Neuronal stem cell (in vitro differentiated cells): ENCODE results near the gene GRID1.

Experiments
- DNase-seq: peaks from one replicate; pipeline ENCODE4 v3.0.0-alpha.2; 2013; ENCODE audit warnings: low spot score
- H2AFZ ChIP-seq: one replicate; pipeline ENCODE4 v1.6.1; 2013; ENCODE audit warnings: mild to moderate bottlenecking, low read length, inconsistent platforms
- H2AK5ac ChIP-seq: 2 replicates; pipeline ENCODE4 v1.6.1; 2013; ENCODE audit warnings: low read depth, mild to moderate bottlenecking, inconsistent platforms, low read length, moderate library complexity, mixed read lengths
- H2BK120ac ChIP-seq: 2 replicates; pipeline ENCODE4 v1.6.1; 2013; ENCODE audit warnings: low read depth, mild to moderate bottlenecking, inconsistent platforms, low read length, moderate library complexity, mixed read lengths
- H2BK12ac ChIP-seq: one replicate; pipeline ENCODE4 v1.6.1; 2013; ENCODE audit warnings: low read length, inconsistent platforms
- H2BK15ac ChIP-seq: 2 replicates; pipeline ENCODE4 v1.6.1; 2013; ENCODE audit warnings: mild to moderate bottlenecking, low read length, inconsistent platforms, mixed read lengths
- H2BK5ac ChIP-seq: one replicate; pipeline ENCODE4 v1.6.1; 2013; ENCODE audit warnings: inconsistent platforms, mild to moderate bottlenecking, low read length, moderate library complexity
- H3K14ac ChIP-seq: one replicate; pipeline ENCODE4 v1.6.1; 2013; ENCODE audit warnings: low read length, inconsistent platforms
- H3K18ac ChIP-seq: 2 replicates; pipeline ENCODE4 v1.6.1; 2013; ENCODE audit warnings: low read length, inconsistent platforms
- H3K23ac ChIP-seq: 2 replicates; pipeline ENCODE4 v1.6.1; 2013; ENCODE audit warnings: low read depth, mild to moderate bottlenecking, mixed read lengths, low read length, inconsistent platforms; ENCODE audit not compliant: poor library complexity
- H3K27ac ChIP-seq: replicated peaks from 3 replicates; pipeline ENCODE4 v1.5.1; 2013; ENCODE audit warnings: low read length, inconsistent platforms
- H3K27me3 ChIP-seq, 3 experiments: 2 replicates each; pipeline ENCODE4 v1.6.1; 2013; ENCODE audit warnings: low read length in 3 of 3, mild to moderate bottlenecking in 2 of 3, inconsistent platforms in 1 of 3, low read depth in 1 of 3, mixed read lengths in 1 of 3, moderate library complexity in 1 of 3; ENCODE audit not compliant: control insufficient read depth in 3 of 3, insufficient read depth in 3 of 3
- H3K36me3 ChIP-seq, 2 donors: replicated peaks in 1 of 2; 2 replicates each; pipeline ENCODE4 v1.6.1; 2013; ENCODE audit warnings: low read length in 2 of 2; ENCODE audit not compliant: control insufficient read depth in 2 of 2, insufficient read depth in 2 of 2
- H3K4ac ChIP-seq: 2 replicates; pipeline ENCODE4 v1.6.1; 2013; ENCODE audit warnings: inconsistent platforms, mild to moderate bottlenecking, low read length, moderate library complexity
- H3K4me1 ChIP-seq, 2 donors: 1 replicate in 1 of 2; 2 replicates in 1 of 2; pipeline ENCODE4 v1.6.1; 2013; ENCODE audit warnings: low read length in 2 of 2, low read depth in 1 of 2; ENCODE audit not compliant: control insufficient read depth in 2 of 2, insufficient read depth in 1 of 2
- H3K4me2 ChIP-seq: one replicate; pipeline ENCODE4 v1.6.1; 2013; ENCODE audit warnings: mild to moderate bottlenecking, low read length, inconsistent platforms; ENCODE audit not compliant: insufficient read depth, poor library complexity, severe bottlenecking
- H3K4me3 ChIP-seq, 2 donors: 2 replicates each; pipeline ENCODE4 v1.5.1; 2013; ENCODE audit warnings: low read length in 2 of 2, mild to moderate bottlenecking in 2 of 2, inconsistent platforms in 1 of 2, moderate library complexity in 1 of 2
- H3K79me1 ChIP-seq: one replicate; pipeline ENCODE4 v1.6.1; 2013; ENCODE audit warnings: low read depth, mild to moderate bottlenecking, inconsistent platforms, low read length, moderate library complexity
- H3K9ac ChIP-seq: one replicate; pipeline ENCODE4 v1.6.1; 2013; ENCODE audit warnings: mild to moderate bottlenecking, low read depth, low read length, inconsistent platforms; ENCODE audit not compliant: poor library complexity
- H3K9me3 ChIP-seq, 2 donors: replicated peaks in 1 of 2; 2 replicates each; pipeline versions ENCODE3 to v1.6.1; 2013; ENCODE audit warnings: low read length in 2 of 2, mild to moderate bottlenecking in 2 of 2, inconsistent platforms in 1 of 2, low read depth in 1 of 2, mixed read lengths in 1 of 2, moderate library complexity in 1 of 2; ENCODE audit not compliant: control insufficient read depth in 2 of 2, insufficient read depth in 1 of 2
- H4K8ac ChIP-seq: one replicate; pipeline ENCODE4 v1.6.1; 2013; ENCODE audit warnings: low read depth, mild to moderate bottlenecking, inconsistent platforms, low read length, moderate library complexity
- H4K91ac ChIP-seq: one replicate; pipeline ENCODE4 v1.6.1; 2013; ENCODE audit warnings: low read length, low read depth, mild to moderate bottlenecking, inconsistent platforms; ENCODE audit not compliant: poor library complexity
- WGBS, 2 donors: extraction: QIAGEN DNeasy Blood & Tissue Kit; methylation state at CpG; one replicate each; pipeline ENCODE4 v1.1.7; 2013; ENCODE audit warnings: missing lambda C conversion rate in 2 of 2, mixed read lengths in 1 of 2; ENCODE audit not compliant: insufficient read length in 2 of 2, insufficient replicate concordance in 1 of 2; ENCODE audit errors: extremely low coverage in 2 of 2; 5-methylcytosine and 5-hydroxymethylcytosine counted together

The GRID1 gene

DNA sequence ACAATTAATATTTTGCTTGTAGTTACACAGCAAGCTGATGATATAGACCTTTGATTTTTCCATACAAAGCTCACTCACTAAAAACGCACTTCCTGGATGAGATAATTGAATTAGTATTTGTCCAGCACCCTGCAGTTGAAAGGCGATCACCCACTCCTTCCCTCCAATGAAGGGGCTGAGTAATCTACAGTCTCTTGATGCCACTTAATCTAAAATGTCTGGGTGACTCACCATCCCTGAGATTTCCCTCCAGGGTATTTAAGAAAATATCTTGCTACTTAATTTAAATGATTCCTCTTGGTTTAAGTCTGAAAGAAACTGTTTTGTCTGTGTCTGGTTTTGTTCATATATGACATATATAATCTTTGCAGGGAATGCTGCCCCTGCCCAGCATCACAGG, 515.3 kb downstream of the GRID1 start:
- Histone ChIP-seq H3K4me3 (no peak overlapping the region), H3K14ac (no peak overlapping the region), H2BK5ac (no peak overlapping the region), H3K18ac (no peak overlapping the region), H3K9ac (no peak overlapping the region), H2BK12ac (no peak overlapping the region), H4K91ac (no peak overlapping the region), H3K27me3 (no peaks in the 10 kb centered on the region), H2BK120ac (no peak overlapping the region), H3K4me1 (peaks cover 0 to 5% of the 10 kb centered on the region in 2 donors), H3K9me3 (peaks cover 0 to 5% of the 10 kb centered on the region in 2 donors), H2AK5ac (no peak overlapping the region), H3K36me3 (peaks cover 0 to 2% of the 10 kb centered on the region in 2 donors), H3K79me1 (no peaks in the 10 kb centered on the region), H3K4ac (no peak overlapping the region), H3K4me2 (no peak overlapping the region), H2BK15ac (no peak overlapping the region), H4K8ac (no peak overlapping the region), H3K27ac (no peak overlapping the region), H3K23ac (no peak overlapping the region), H2AFZ (no peak overlapping the region)
- WGBS, 2 donors: no CpG with 5 or more reads among the region's 2 CpGs
- no peak for DNase-seq

DNA sequence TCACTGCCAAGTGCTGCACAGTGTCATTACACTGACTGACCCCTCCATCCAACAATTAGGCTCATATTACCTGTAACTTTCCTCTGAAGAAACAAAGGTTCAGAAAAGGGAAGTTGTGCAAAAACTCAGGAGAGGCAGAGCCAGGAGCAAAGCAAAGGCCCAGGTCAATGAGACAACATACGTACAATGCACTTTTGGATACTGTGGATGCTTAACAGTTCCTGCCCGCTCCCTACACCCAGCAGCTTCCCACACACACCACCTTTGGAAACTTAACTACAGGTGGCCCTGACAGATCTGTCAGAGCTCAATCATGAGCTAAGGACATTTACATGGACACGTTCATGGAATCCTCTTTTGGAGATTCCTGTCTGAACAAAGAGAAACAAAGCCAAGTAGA, 515.9 kb downstream of the GRID1 start:
- H3K27ac ChIP-seq: no peak overlapping the region
- no peak overlapping the region for H4K91ac ChIP-seq
- no CpG with 5 or more reads among the region's 3 CpGs for WGBS, 2 donors
- H3K23ac ChIP-seq: no peak overlapping the region
- peaks cover 0 to 5% of the 10 kb centered on the region in 2 donors for H3K4me1 ChIP-seq
- no peak overlapping the region for H2BK12ac ChIP-seq
- H3K79me1 ChIP-seq: no peaks in the 10 kb centered on the region
- no peak overlapping the region for H3K4me2 ChIP-seq
- no peak overlapping the region for H2BK5ac ChIP-seq
- peaks cover 0 to 2% of the 10 kb centered on the region in 2 donors for H3K36me3 ChIP-seq
- peaks cover 0 to 5% of the 10 kb centered on the region in 2 donors for H3K9me3 ChIP-seq
- H3K4me3 ChIP-seq: no peak overlapping the region
- H3K18ac ChIP-seq: no peak overlapping the region
- DNase-seq: no peak
- no peak overlapping the region for H2AK5ac ChIP-seq
- H2BK120ac ChIP-seq: no peak overlapping the region
- H3K14ac ChIP-seq: no peak overlapping the region
- H2BK15ac ChIP-seq: no peak overlapping the region
- no peak overlapping the region for H2AFZ ChIP-seq
- no peaks in the 10 kb centered on the region for H3K27me3 ChIP-seq
- no peak overlapping the region for H3K4ac ChIP-seq
- H3K9ac ChIP-seq: no peak overlapping the region
- no peak overlapping the region for H4K8ac ChIP-seq

DNA sequence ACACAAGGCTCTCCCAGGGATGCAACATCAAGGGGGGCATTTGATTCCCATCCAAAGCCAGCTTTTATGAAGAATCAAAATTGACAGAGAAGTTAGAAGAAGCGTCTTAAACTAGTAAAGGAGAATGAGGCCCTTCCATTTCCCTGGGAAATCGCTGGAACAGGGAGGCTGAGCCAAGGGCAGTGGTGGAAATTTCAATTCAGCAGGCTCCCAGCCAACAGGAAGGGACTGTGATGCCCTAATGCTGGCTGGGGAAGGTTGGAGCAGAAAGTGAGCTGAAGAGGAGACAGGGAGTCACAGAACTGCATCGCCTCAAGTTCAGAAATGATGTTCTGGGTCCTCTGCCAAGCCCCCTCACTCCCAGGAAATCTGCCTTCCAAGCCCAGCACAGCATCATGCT, 517.3 kb downstream of the GRID1 start:
- Histone ChIP-seq H3K4ac (no peak overlapping the region), H2AFZ (no peak overlapping the region), H2BK15ac (no peak overlapping the region), H3K36me3 (peaks cover 0 to 2% of the 10 kb centered on the region in 2 donors), H3K4me3 (no peak overlapping the region), H3K27me3 (no peaks in the 10 kb centered on the region), H3K9ac (no peak overlapping the region), H4K8ac (no peak overlapping the region), H3K9me3 (peaks cover 0 to 5% of the 10 kb centered on the region in 2 donors), H2BK5ac (peak overlapping the region; percentile 42), H2BK12ac (no peak overlapping the region), H2BK120ac (no peak overlapping the region), H4K91ac (no peak overlapping the region), H3K23ac (no peak overlapping the region), H3K27ac (no peak overlapping the region), H3K14ac (no peak overlapping the region), H3K18ac (no peak overlapping the region), H3K79me1 (no peaks in the 10 kb centered on the region), H2AK5ac (no peak overlapping the region), H3K4me2 (no peak overlapping the region), H3K4me1 (peaks cover 0 to 5% of the 10 kb centered on the region in 2 donors)
- WGBS, 2 donors: no CpG with 5 or more reads among the region's 3 CpGs
- DNase-seq: no peak

DNA sequence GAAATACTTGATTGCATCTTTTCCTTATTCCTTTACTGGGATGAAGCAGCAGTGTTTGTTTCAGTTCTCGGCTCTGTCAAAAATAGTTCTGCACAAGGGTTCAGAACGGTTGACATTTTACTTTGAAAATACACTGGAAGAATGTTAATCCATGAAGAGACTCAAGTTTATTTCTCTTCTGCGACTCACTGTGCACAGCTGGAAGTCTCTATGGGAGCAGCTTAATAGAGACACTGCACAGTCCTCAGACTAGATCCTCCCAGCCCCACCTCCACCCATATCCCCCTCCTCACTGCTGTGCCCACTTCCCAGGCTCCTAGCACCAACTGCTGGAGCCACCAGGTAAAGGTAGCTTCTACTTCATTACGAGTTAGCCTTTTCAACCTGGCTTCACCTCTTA, 517.8 kb downstream of the GRID1 start:
- Histone ChIP-seq H3K79me1 (no peaks in the 10 kb centered on the region), H2BK15ac (no peak overlapping the region), H3K27ac (no peak overlapping the region), H2AFZ (no peak overlapping the region), H3K14ac (no peak overlapping the region), H3K18ac (no peak overlapping the region), H3K4me1 (peaks cover 0 to 5% of the 10 kb centered on the region in 2 donors), H3K27me3 (no peaks in the 10 kb centered on the region), H3K4ac (no peak overlapping the region), H2BK120ac (no peak overlapping the region), H3K9ac (no peak overlapping the region), H3K9me3 (peaks cover 0 to 5% of the 10 kb centered on the region in 2 donors), H2AK5ac (no peak overlapping the region), H3K36me3 (peaks cover 0 to 2% of the 10 kb centered on the region in 2 donors), H3K4me2 (no peak overlapping the region), H2BK5ac (no peak overlapping the region), H4K91ac (no peak overlapping the region), H2BK12ac (no peak overlapping the region), H3K23ac (no peak overlapping the region), H3K4me3 (no peak overlapping the region), H4K8ac (peak overlapping the region; percentile 29)
- no CpG with 5 or more reads among the region's 4 CpGs for WGBS, 2 donors
- DNase-seq: no peak
